Measurements from ENCODE around the gene SMARCA2.

The SMARCA2 gene

GRCh38 chr9:2153630-2154217 lies 138.6 kb downstream of the SMARCA2 start:
- peaks cover 21 to 55% (median 37%) of the 10 kb centered on the region in 4 experiments for H3K4me1 ChIP-seq (ENCODE audit: control extremely low read depth in 1 of 4, control insufficient read depth in 4 of 4, insufficient read depth in 4 of 4, low read length in 3 of 4)
- no peaks in the 10 kb centered on the region for H3K27me3 ChIP-seq (replicated peaks in 2 of 5; ENCODE audit: control insufficient read depth in 4 of 5, insufficient read depth in 5 of 5, low read length in 4 of 5)
- H3K27ac ChIP-seq (ENCODE audit: insufficient read depth in 1 of 2, low read depth in 1 of 2, low read length in 2 of 2, poor library complexity in 1 of 2, severe bottlenecking in 2 of 2) = peak overlapping the region in 1 of 2 experiments; percentile 72
- DNase-seq = peak in 1 of 3 donors; percentile 18
- ChIA-PET POLR2A (no interaction called here), CTCF (interaction anchor here (1.0 kb wide), 1 partner anchor 18 kb away, joined by 3 read pairs; no protein-coding TSS in a partner anchor)
- peaks cover 0 to under 1% (median 0%) of the 10 kb centered on the region in 5 experiments for H3K9me3 ChIP-seq (ENCODE audit: control extremely low read depth in 1 of 5, control insufficient read depth in 4 of 5, insufficient read depth in 2 of 5, low read depth in 1 of 5, low read length in 4 of 5)
- no CpG with 5 or more reads among the region's 2 CpGs for WGBS (ENCODE audit: insufficient coverage)
- no peak overlapping the region for H3K4me3 ChIP-seq (ENCODE audit: control insufficient read depth in 1 of 7, extremely low read depth in 1 of 7, insufficient read depth in 4 of 7, low read depth in 2 of 7, low read length in 6 of 7)
- H3K36me3 ChIP-seq (ENCODE audit: control insufficient read depth in 4 of 4, insufficient read depth in 4 of 4, low read length in 3 of 4) = peaks cover 6 to 19% (median 8%) of the 10 kb centered on the region in 4 experiments

GRCh38 chr9:2154731-2155130 lies 139.6 kb downstream of the SMARCA2 start:
- Histone ChIP-seq H3K27me3 (replicated peaks in 2 of 5; ENCODE audit: control insufficient read depth in 4 of 5, insufficient read depth in 5 of 5, low read length in 4 of 5) (no peaks in the 10 kb centered on the region), H3K9me3 (ENCODE audit: control extremely low read depth in 1 of 5, control insufficient read depth in 4 of 5, insufficient read depth in 2 of 5, low read depth in 1 of 5, low read length in 4 of 5) (no peaks in the 10 kb centered on the region), H3K4me3 (ENCODE audit: control insufficient read depth in 1 of 7, extremely low read depth in 1 of 7, insufficient read depth in 4 of 7, low read depth in 2 of 7, low read length in 6 of 7) (peak overlapping the region in 2 of 7 experiments; percentile 42 to 48), H3K36me3 (ENCODE audit: control insufficient read depth in 4 of 4, insufficient read depth in 4 of 4, low read length in 3 of 4) (peaks cover 4 to 14% (median 6%) of the 10 kb centered on the region in 4 experiments), H3K27ac (ENCODE audit: insufficient read depth in 1 of 2, low read depth in 1 of 2, low read length in 2 of 2, poor library complexity in 1 of 2, severe bottlenecking in 2 of 2) (peak overlapping the region; percentile 38 to 72), H3K4me1 (ENCODE audit: control extremely low read depth in 1 of 4, control insufficient read depth in 4 of 4, insufficient read depth in 4 of 4, low read length in 3 of 4) (peaks cover 27 to 63% (median 43%) of the 10 kb centered on the region in 4 experiments)
- WGBS (ENCODE audit: insufficient coverage) = 0% methylated on average over 1 of the region's 3 CpGs
- peak; percentile 36 to 85 (median 68) for DNase-seq
- POLR2A ChIA-PET = no interaction called here
- CTCF ChIA-PET = interaction anchor here (1.0 to 1.1 kb wide), 2 partner anchors 11 to 17 kb away, joined by 3 read pairs; no protein-coding TSS in a partner anchor

GRCh38 chr9:2155966-2156365 lies 140.8 kb downstream of the SMARCA2 start:
- Histone ChIP-seq H3K9me3 (ENCODE audit: control extremely low read depth in 1 of 5, control insufficient read depth in 4 of 5, insufficient read depth in 2 of 5, low read depth in 1 of 5, low read length in 4 of 5) (no peaks in the 10 kb centered on the region), H3K4me3 (ENCODE audit: control insufficient read depth in 1 of 7, extremely low read depth in 1 of 7, insufficient read depth in 4 of 7, low read depth in 2 of 7, low read length in 6 of 7) (no peak overlapping the region), H3K4me1 (ENCODE audit: control extremely low read depth in 1 of 4, control insufficient read depth in 4 of 4, insufficient read depth in 4 of 4, low read length in 3 of 4) (peaks cover 39 to 75% (median 53%) of the 10 kb centered on the region in 4 experiments), H3K36me3 (ENCODE audit: control insufficient read depth in 4 of 4, insufficient read depth in 4 of 4, low read length in 3 of 4) (peaks cover 0 to 4% (median under 1%) of the 10 kb centered on the region in 4 experiments), H3K27ac (ENCODE audit: insufficient read depth in 1 of 2, low read depth in 1 of 2, low read length in 2 of 2, poor library complexity in 1 of 2, severe bottlenecking in 2 of 2) (no peak overlapping the region), H3K27me3 (replicated peaks in 2 of 5; ENCODE audit: control insufficient read depth in 4 of 5, insufficient read depth in 5 of 5, low read length in 4 of 5) (no peaks in the 10 kb centered on the region)
- CTCF ChIA-PET = interaction anchor here (0.6 to 1.8 kb wide), 4 partner anchors 9 to 159 kb away, joined by 3 to 4 read pairs (median 3); no protein-coding TSS in a partner anchor
- POLR2A ChIA-PET = no interaction called here
- WGBS (ENCODE audit: insufficient coverage) = 82% methylated on average over 4 of the region's 5 CpGs
- no peak for DNase-seq

GRCh38 chr9:2157277-2158110 lies 142.3 kb downstream of the SMARCA2 start:
- POLR2A ChIA-PET = interaction anchor here (0.7 kb wide), 1 partner anchor 1623 kb away, joined by 3 read pairs; no protein-coding TSS in a partner anchor
- Histone ChIP-seq H3K27me3 (replicated peaks in 2 of 5; ENCODE audit: control insufficient read depth in 4 of 5, insufficient read depth in 5 of 5, low read length in 4 of 5) (no peaks in the 10 kb centered on the region), H3K9me3 (ENCODE audit: control extremely low read depth in 1 of 5, control insufficient read depth in 4 of 5, insufficient read depth in 2 of 5, low read depth in 1 of 5, low read length in 4 of 5) (no peaks in the 10 kb centered on the region), H3K36me3 (ENCODE audit: control insufficient read depth in 4 of 4, insufficient read depth in 4 of 4, low read length in 3 of 4) (peaks cover 0 to 8% (median 2%) of the 10 kb centered on the region in 4 experiments), H3K4me1 (ENCODE audit: control extremely low read depth in 1 of 4, control insufficient read depth in 4 of 4, insufficient read depth in 4 of 4, low read length in 3 of 4) (peaks cover 46 to 86% (median 58%) of the 10 kb centered on the region in 4 experiments), H3K27ac (ENCODE audit: insufficient read depth in 1 of 2, low read depth in 1 of 2, low read length in 2 of 2, poor library complexity in 1 of 2, severe bottlenecking in 2 of 2) (peak overlapping the region in 1 of 2 experiments; percentile 43), H3K4me3 (ENCODE audit: control insufficient read depth in 1 of 7, extremely low read depth in 1 of 7, insufficient read depth in 4 of 7, low read depth in 2 of 7, low read length in 6 of 7) (peak overlapping the region in 6 of 7 experiments; percentile 34 to 76 (median 58))
- CTCF ChIA-PET = interaction anchor here (0.5 to 1.8 kb wide), 9 partner anchors 8 to 159 kb away, joined by 3 to 7 read pairs (median 4); no protein-coding TSS in a partner anchor
- DNase-seq = peak; percentile 29 to 66 (median 51)
- WGBS (ENCODE audit: insufficient coverage) = 9% methylated on average over 14 of the region's 20 CpGs

GRCh38 chr9:2158111-2158610 lies 143.0 kb downstream of the SMARCA2 start:
- CTCF ChIA-PET = interaction anchor here (0.6 to 3.5 kb wide), 6 partner anchors 8 to 158 kb away, joined by 3 to 12 read pairs (median 5); no protein-coding TSS in a partner anchor
- Histone ChIP-seq H3K36me3 (ENCODE audit: control insufficient read depth in 4 of 4, insufficient read depth in 4 of 4, low read length in 3 of 4) (peaks cover 0 to 12% (median 2%) of the 10 kb centered on the region in 4 experiments), H3K4me1 (ENCODE audit: control extremely low read depth in 1 of 4, control insufficient read depth in 4 of 4, insufficient read depth in 4 of 4, low read length in 3 of 4) (peaks cover 52 to 89% (median 63%) of the 10 kb centered on the region in 4 experiments), H3K27ac (ENCODE audit: insufficient read depth in 1 of 2, low read depth in 1 of 2, low read length in 2 of 2, poor library complexity in 1 of 2, severe bottlenecking in 2 of 2) (peak overlapping the region in 1 of 2 experiments; percentile 43), H3K4me3 (ENCODE audit: control insufficient read depth in 1 of 7, extremely low read depth in 1 of 7, insufficient read depth in 4 of 7, low read depth in 2 of 7, low read length in 6 of 7) (peak overlapping the region in 6 of 7 experiments; percentile 34 to 76 (median 58)), H3K9me3 (ENCODE audit: control extremely low read depth in 1 of 5, control insufficient read depth in 4 of 5, insufficient read depth in 2 of 5, low read depth in 1 of 5, low read length in 4 of 5) (no peaks in the 10 kb centered on the region), H3K27me3 (replicated peaks in 2 of 5; ENCODE audit: control insufficient read depth in 4 of 5, insufficient read depth in 5 of 5, low read length in 4 of 5) (no peaks in the 10 kb centered on the region)
- POLR2A ChIA-PET = interaction anchor here (0.7 kb wide), 1 partner anchor 1622 kb away, joined by 3 read pairs; no protein-coding TSS in a partner anchor
- 0% methylated on average over 10 of the region's 13 CpGs for WGBS (ENCODE audit: insufficient coverage)
- peak; percentile 86 to 96 (median 93) for DNase-seq

- Histone ChIP-seq H3K4me3 (ENCODE audit: control insufficient read depth in 1 of 7, extremely low read depth in 1 of 7, insufficient read depth in 4 of 7, low read depth in 2 of 7, low read length in 6 of 7) (peak overlapping the region in 6 of 7 experiments; percentile 30 to 76 (median 58)), H3K4me1 (ENCODE audit: control extremely low read depth in 1 of 4, control insufficient read depth in 4 of 4, insufficient read depth in 4 of 4, low read length in 3 of 4) (peaks cover 52 to 90% (median 69%) of the 10 kb centered on the region in 4 experiments), H3K9me3 (ENCODE audit: control extremely low read depth in 1 of 5, control insufficient read depth in 4 of 5, insufficient read depth in 2 of 5, low read depth in 1 of 5, low read length in 4 of 5) (no peaks in the 10 kb centered on the region), H3K27me3 (replicated peaks in 2 of 5; ENCODE audit: control insufficient read depth in 4 of 5, insufficient read depth in 5 of 5, low read length in 4 of 5) (no peaks in the 10 kb centered on the region), H3K27ac (ENCODE audit: insufficient read depth in 1 of 2, low read depth in 1 of 2, low read length in 2 of 2, poor library complexity in 1 of 2, severe bottlenecking in 2 of 2) (peak overlapping the region; percentile 34 to 78), H3K36me3 (ENCODE audit: control insufficient read depth in 4 of 4, insufficient read depth in 4 of 4, low read length in 3 of 4) (peaks cover 0 to 16% (median 2%) of the 10 kb centered on the region in 4 experiments)
- DNase-seq = peak in 1 of 3 donors; percentile 12
- no CpG with 5 or more reads among the region's 4 CpGs for WGBS (ENCODE audit: insufficient coverage)
- POLR2A ChIA-PET = interaction anchor here (0.6 kb wide), 1 partner anchor 1109 kb away, joined by 3 read pairs; the partner anchor contains the start of gene DMRT2
- CTCF ChIA-PET = interaction anchor here (0.7 to 3.5 kb wide), 9 partner anchors 8 to 123 kb away, joined by 3 to 17 read pairs (median 5); no protein-coding TSS in a partner anchor
Measured at GRCh38 chr9:2158766-2159430, 143.8 kb downstream of the SMARCA2 start.
